ENCODE results near the gene PRDX5.
"Not testable (repeated sequence)": the region's sequence is repeated elsewhere in the genome, so short reads cannot be mapped to it uniquely, and the experiment has no call there.

The PRDX5 gene

GRCh38 chr11:64322925-64323260 lies 5.0 kb downstream of the PRDX5 start:
- DNase-seq: no peak
- H3K36me3 ChIP-seq: no peaks in the 10 kb centered on the region
- H3K4me3 ChIP-seq (ENCODE audit: low read depth, low read length): no peak overlapping the region
- no peaks in the 10 kb centered on the region for H3K9me3 ChIP-seq
- TF ChIP-seq CTCF (IDR thresholded peaks at IDR 0.05; ENCODE audit: low read depth, low read length): no peak
- no peaks in the 10 kb centered on the region for H3K4me1 ChIP-seq
- no peaks in the 10 kb centered on the region for H3K27me3 ChIP-seq

- no peak overlapping the region for H3K4me3 ChIP-seq (ENCODE audit: low read depth, low read length)
- TF ChIP-seq CTCF (IDR thresholded peaks at IDR 0.05; ENCODE audit: low read depth, low read length): no peak
- H3K36me3 ChIP-seq: no peaks in the 10 kb centered on the region
- no peaks in the 10 kb centered on the region for H3K4me1 ChIP-seq
- DNase-seq: no peak
- no peaks in the 10 kb centered on the region for H3K9me3 ChIP-seq
- no peaks in the 10 kb centered on the region for H3K27me3 ChIP-seq
Measured at GRCh38 chr11:64323373-64323772, 5.5 kb downstream of the PRDX5 start.

- not testable (repeated sequence) for H3K36me3 ChIP-seq; H3K27me3 ChIP-seq; H3K9me3 ChIP-seq; DNase-seq; H3K4me3 ChIP-seq (ENCODE audit: low read depth, low read length); H3K4me1 ChIP-seq
Measured at GRCh38 chr11:64323984-64324383, 6.1 kb downstream of the PRDX5 start.

- DNase-seq: no peak
- TF ChIP-seq CTCF (IDR thresholded peaks at IDR 0.05; ENCODE audit: low read depth, low read length): no peak
- H3K4me1 ChIP-seq: no peaks in the 10 kb centered on the region
Measured at GRCh38 chr11:64324692-64325469, 7.0 kb downstream of the PRDX5 start.

GRCh38 chr11:64327375-64327774 lies 9.5 kb downstream of the PRDX5 start:
- Histone ChIP-seq H3K9me3 (no peaks in the 10 kb centered on the region), H3K4me3 (ENCODE audit: low read depth, low read length) (no peak overlapping the region), H3K27me3 (no peaks in the 10 kb centered on the region), H3K36me3 (no peaks in the 10 kb centered on the region), H3K4me1 (no peaks in the 10 kb centered on the region)
- no peak for DNase-seq
- TF ChIP-seq CTCF (IDR thresholded peaks at IDR 0.05; ENCODE audit: low read depth, low read length): no peak

More at GRCh38 chr11:64324692-64325469, 7.0 kb downstream of the PRDX5 start:
- H3K9me3 ChIP-seq: no peaks in the 10 kb centered on the region
- H3K36me3 ChIP-seq: no peaks in the 10 kb centered on the region
- H3K4me3 ChIP-seq (ENCODE audit: low read depth, low read length): no peak overlapping the region
- no peaks in the 10 kb centered on the region for H3K27me3 ChIP-seq

GRCh38 chr11:64327993-64328392 lies 10.1 kb downstream of the PRDX5 start:
- H3K4me3 ChIP-seq (ENCODE audit: low read depth, low read length): no peak overlapping the region
- no peak for TF ChIP-seq CTCF (IDR thresholded peaks at IDR 0.05; ENCODE audit: low read depth, low read length)
- no peak for DNase-seq
- H3K36me3 ChIP-seq: no peaks in the 10 kb centered on the region
- no peaks in the 10 kb centered on the region for H3K27me3 ChIP-seq
- no peaks in the 10 kb centered on the region for H3K4me1 ChIP-seq
- no peaks in the 10 kb centered on the region for H3K9me3 ChIP-seq

All from BE2C (cell line).